GM21515 (cell line): ENCODE measurements around the gene UGT8.
A peak's percentile ranks its signal among the peaks of the same experiment; 100 is the strongest.
"Not testable (repeated sequence)": the region's sequence is repeated elsewhere in the genome, so short reads cannot be mapped to it uniquely, and the experiment has no call there.

ENCODE experiments used
- ATAC-seq: cut with Tn5 transposase; IDR thresholded peaks from one replicate; pipeline ENCODE4 v1.9.1; 2021; ENCODE audit not compliant: unreplicated experiment

The UGT8 gene, protein sequence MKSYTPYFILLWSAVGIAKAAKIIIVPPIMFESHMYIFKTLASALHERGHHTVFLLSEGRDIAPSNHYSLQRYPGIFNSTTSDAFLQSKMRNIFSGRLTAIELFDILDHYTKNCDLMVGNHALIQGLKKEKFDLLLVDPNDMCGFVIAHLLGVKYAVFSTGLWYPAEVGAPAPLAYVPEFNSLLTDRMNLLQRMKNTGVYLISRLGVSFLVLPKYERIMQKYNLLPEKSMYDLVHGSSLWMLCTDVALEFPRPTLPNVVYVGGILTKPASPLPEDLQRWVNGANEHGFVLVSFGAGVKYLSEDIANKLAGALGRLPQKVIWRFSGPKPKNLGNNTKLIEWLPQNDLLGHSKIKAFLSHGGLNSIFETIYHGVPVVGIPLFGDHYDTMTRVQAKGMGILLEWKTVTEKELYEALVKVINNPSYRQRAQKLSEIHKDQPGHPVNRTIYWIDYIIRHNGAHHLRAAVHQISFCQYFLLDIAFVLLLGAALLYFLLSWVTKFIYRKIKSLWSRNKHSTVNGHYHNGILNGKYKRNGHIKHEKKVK

DNA sequence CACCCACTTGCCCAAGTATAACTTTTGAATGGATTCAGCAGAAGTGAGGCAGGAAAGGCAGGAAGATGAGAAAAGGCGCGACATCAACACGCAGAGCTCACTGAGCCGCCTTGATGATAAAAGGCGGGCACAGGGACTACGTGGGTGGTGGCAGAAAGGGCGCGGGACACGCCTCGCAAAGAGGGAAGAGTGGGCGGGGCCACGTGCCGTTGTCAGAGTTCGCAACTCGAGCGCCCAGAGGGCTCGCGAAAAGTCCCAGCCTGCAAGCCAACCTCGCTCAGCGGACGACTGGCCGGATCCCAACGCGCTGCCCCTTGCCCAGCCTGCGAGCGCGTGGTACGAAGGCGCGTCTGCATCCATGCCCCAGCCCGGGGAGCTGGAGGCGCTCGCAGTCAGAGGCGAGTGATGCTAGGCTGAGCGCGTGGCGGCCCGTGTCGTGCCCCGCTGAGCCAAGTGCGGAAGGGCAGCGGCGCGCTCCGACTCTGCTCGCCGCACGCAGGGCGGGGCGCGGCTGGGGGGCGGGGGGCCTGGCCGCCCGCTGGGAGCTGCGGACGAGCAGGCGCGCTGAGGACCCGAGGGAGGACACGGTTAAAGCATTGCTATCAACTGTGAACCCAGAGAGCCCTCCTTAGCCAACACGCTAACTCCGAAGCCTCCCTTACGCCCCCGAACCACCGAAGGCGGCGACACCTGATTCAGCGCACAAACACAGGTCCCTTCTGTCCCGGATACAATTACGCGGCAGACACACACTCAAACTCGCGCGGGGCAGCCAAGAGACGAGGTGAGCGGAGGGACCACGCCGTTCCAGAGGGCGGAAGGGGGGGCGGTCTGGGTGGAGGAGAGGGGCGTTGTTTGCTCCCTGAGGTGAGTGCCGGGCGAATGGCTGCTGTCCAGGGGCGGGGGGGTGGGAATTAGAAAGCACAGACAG is at the start of gene UGT8:
TSS of gene UGT8 (plus strand) at position 617 of the 931 bp plus-strand sequence. CDS start 24,074 bp downstream, outside the sequence.
- ATAC-seq = peak; percentile 44

- ATAC-seq = no peak
These were observed 49.0 kb upstream of the UGT8 start for GRCh38 chr4:114549638-114550037.

GRCh38 chr4:114558446-114559020 is 40.1 kb upstream of the UGT8 start:
- no peak for ATAC-seq

DNA sequence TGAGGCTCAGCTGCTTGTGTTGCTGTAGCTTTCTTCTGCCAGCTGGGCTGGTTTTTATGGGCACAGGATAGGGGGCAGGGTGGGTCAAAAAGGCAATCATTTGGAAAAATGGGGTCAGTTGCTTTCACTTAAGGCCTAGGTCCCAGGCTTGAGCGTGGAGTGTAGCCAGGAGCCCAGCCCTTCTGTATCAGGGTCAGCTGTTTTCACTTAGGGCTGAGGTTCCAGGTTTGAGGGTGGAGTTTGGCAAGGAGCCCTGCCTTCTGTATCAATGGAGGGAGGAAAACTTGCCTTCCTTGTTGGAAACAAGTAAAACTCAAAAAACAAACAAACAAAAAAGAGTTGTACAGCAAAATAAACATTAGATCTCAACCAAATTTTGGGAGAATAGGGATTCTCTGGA is 37.0 kb upstream of the UGT8 start:
- ATAC-seq = no peak

- no peak for ATAC-seq
These were observed 36.3 kb upstream of the UGT8 start for GRCh38 chr4:114562176-114562904.

DNA sequence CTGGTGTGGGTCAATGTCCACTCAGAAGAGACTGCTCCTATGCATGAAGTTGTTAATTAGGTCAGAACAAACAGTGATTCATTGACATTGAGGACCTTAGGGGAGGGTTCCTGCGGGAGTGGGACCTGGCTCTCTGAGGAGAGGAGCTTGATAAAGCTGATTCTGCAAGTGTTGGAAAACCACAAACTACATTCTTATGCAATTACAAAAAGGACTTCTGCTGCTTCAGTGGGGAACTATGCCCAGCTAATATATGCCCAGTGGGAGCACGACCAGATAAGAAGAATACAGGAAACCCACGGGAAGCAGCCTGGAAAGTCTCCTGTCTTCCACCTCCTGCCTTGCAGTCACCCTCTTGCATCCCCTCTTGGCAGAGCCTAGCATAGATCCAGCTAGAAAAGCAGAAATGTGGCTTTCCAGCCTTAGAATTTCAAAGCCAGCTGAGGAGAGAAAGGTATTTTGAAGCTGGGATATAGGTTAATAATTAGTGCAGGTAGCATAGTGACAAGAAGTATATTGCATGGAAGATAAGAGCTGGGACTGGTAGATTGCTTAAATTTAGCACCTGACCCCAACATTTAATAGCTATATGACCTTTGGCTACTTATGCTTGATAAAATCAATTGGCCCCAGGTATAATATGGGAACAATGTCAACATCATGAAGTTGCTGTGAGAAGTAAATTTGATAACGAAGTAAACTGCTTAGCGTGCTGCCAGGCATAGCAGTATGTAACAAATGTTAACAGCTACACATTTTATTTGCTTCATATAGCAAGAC is 34.9 kb upstream of the UGT8 start:
- ATAC-seq = no peak

GRCh38 chr4:114577386-114577785 is 21.2 kb upstream of the UGT8 start:
- ATAC-seq = no peak

DNA sequence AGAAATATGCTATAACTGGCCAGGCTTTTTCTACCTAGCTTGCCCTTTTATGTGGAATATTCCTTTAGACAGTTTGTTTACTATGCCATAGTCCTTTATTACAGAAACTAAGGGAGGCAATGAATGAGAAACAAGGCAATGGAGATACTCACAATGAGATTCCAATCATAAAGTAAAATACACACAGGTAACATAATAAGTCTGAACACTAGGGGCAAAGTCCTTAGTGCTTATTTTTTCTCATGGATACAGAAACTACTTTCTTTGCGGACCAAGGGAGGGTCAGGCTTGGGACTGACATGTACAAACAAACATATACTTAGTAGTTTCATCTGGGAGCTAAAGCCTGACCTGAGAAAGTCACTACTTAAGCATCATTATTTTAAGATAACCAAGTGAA is 16.0 kb upstream of the UGT8 start:
- no peak for ATAC-seq

- no peak for ATAC-seq
These were observed 10.3 kb upstream of the UGT8 start for GRCh38 chr4:114588305-114588704.

GRCh38 chr4:114590360-114590759 is 8.2 kb upstream of the UGT8 start:
- ATAC-seq = not testable (repeated sequence)

DNA sequence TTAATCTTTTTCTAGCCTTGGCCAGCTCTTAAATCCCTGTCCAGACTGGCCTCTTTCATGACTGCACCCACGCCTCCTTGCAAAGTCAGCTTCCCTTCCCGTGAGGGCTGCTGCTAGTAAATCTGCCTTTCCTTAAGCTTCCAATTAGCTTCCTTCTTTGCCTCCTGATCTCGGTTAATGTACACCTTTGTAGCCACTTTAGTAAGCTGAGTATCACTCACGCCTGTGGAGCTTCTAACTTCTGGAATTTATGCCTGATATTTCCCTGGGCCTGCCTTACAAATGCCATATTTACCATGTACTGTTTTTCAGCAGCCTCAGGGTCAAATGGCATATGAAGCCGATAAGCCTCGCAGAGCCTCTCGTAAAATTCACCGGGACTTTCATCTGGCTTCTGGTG is 5.1 kb upstream of the UGT8 start:
- ATAC-seq = no peak

DNA sequence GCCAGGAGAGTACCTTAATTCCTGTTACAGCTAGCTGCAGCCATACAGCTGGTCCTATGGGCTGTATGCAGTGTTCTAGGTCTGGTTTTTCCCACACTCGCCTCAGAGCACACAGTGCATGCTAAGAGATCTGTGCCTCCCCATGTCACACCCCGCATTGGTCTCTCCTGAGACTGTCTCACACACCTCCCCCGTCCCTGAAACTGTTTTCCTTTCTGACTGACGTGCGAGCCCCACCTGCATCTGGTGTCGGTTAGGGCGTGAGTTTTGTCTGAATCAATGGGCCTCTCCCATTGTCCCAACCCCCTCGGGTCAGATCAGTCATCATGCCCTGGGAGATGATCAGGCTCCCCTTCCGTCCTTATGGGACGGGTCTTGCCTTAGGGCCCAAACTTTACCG is 3.4 kb upstream of the UGT8 start:
- no peak for ATAC-seq

- ATAC-seq = no peak
These were observed 2.7 kb upstream of the UGT8 start for GRCh38 chr4:114595921-114596320.

DNA sequence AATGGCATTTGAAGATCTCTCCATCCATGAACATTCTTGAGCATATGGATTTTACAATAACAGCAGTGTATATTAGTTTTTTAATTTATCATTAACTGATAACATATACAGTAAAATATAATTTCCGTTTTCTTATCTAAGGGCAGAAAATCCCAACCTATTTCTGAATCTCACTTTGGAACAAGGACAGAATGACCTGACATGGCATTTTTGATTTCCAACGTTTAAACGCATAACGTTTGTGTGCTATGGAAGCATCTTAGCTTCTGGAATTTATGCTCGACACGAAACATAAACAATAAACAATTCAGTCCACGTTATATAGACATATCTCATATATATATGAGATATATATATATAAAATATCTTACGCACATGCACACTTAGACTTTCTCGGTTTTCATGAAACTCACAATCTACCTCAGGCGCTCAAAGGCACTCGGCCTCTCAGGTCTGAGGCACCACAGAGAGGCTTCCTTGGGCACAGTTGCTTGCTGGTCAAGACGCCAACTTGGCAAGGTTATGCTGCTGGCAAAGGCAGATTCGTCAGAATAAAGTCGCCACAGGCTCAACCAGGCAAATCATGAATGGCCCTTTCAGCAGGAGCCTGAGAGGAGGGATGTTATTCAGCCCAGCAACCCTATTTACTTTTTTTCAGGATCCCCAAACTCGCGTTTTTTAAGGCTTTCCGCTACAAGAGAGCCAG is 1.0 kb upstream of the UGT8 start:
- ATAC-seq = no peak

DNA sequence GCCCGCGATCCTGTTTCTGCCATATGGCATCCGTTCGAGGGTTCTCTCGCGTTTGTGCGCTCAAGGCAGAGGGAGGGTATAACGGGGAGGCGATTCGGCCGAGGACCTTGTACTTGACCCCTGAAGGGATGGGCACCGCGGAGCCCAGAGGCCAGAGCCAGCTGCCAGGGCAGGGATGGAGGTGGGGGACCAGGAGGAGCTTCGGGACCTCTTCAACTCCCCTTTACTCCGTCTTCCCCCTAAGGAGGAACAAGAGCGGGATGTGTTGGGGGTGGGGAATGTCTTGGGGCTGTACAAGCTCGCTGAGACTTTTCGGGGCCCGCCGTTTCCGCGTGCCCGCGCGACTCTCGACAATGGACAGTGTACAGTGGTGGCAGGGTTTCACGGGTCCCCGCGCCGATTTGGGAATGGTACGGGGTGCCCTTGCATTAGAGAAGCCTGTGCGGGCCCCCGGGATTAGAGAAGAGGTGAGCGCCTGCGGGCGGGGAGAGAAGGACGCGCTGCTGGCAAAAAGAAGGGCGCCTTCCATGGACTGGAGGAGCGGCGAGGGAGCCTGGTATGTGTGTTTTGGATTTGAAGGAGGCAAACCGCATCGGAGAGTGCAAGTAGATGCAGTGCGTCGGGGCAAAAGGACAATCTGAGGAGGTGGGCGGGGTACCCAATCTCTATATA is 760 bp downstream of the UGT8 start:
- no peak for ATAC-seq

- ATAC-seq = no peak
These were observed 1.4 kb downstream of the UGT8 start for GRCh38 chr4:114599903-114600552.

DNA sequence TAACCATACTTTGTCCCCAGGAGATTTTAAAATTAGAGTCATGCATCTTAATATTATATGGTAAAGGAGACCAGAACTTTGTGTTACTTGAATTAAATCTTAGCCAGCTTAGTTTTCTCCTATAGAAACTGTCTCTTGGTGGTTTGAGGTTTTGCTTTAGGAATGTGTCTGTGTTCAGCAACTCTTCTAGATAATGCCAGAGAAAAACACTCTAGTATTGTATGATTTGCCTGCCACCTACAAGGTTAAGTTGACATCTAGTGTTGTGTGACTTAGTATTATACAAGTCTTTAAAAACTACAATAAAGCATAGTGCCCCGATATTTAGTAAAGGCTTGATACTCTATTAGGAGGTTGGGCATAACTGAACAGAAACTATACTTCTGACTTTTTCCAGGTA is 2.1 kb downstream of the UGT8 start:
- ATAC-seq = no peak
